GM12872 (cell line): ENCODE measurements around the gene PFKFB2.

Source experiments
- TF ChIP-seq, protein P1 (sequence below): IDR thresholded peaks from 3 replicates; pipeline ENCODE4 v1.5.1; 2011; ENCODE audit warnings: low read depth, mild to moderate bottlenecking, low read length, moderate library complexity; ENCODE audit not compliant: insufficient read depth

The PFKFB2 gene

DNA sequence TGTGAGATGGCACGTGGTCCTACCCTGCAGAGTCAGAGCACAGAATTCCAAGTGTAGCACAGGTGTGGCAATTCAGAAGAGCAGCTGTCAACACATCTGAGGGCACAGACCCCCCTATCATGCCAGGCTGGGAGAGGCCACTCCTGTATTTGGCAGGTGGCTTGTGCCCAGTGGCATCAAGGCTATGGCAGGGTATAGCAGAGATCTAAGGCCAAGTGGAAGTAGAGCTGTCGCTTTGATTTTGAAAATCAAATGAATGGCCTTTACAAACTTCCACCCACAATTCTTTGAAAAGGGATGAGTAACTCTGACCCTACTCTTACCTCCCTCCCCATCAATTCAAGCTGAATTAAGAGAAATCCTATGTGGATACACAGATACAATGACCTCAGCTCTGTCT lies 33.9 kb upstream of the PFKFB2 start:
- TF ChIP-seq, protein P1, sequence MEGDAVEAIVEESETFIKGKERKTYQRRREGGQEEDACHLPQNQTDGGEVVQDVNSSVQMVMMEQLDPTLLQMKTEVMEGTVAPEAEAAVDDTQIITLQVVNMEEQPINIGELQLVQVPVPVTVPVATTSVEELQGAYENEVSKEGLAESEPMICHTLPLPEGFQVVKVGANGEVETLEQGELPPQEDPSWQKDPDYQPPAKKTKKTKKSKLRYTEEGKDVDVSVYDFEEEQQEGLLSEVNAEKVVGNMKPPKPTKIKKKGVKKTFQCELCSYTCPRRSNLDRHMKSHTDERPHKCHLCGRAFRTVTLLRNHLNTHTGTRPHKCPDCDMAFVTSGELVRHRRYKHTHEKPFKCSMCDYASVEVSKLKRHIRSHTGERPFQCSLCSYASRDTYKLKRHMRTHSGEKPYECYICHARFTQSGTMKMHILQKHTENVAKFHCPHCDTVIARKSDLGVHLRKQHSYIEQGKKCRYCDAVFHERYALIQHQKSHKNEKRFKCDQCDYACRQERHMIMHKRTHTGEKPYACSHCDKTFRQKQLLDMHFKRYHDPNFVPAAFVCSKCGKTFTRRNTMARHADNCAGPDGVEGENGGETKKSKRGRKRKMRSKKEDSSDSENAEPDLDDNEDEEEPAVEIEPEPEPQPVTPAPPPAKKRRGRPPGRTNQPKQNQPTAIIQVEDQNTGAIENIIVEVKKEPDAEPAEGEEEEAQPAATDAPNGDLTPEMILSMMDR, result no peak

DNA sequence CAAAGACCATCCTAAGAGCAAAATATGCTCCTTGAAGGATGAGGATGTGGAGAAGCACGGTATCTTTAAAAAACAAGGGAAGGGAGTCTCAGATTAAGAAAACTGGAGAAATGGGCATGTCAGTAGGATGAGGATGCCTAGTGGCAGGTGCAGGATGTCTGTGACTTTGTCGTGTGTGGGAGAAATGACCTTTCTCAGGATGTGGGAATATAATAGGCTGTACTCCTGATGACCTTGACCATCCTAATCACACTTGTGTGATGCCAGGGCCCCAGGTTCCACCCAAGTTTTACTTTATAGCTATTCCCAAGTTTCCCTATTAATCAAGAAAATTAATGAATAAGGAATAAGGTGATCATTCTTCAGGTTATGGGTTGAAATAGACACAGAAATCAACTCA lies 33.4 kb upstream of the PFKFB2 start:
- TF ChIP-seq, protein P1, result no peak

DNA sequence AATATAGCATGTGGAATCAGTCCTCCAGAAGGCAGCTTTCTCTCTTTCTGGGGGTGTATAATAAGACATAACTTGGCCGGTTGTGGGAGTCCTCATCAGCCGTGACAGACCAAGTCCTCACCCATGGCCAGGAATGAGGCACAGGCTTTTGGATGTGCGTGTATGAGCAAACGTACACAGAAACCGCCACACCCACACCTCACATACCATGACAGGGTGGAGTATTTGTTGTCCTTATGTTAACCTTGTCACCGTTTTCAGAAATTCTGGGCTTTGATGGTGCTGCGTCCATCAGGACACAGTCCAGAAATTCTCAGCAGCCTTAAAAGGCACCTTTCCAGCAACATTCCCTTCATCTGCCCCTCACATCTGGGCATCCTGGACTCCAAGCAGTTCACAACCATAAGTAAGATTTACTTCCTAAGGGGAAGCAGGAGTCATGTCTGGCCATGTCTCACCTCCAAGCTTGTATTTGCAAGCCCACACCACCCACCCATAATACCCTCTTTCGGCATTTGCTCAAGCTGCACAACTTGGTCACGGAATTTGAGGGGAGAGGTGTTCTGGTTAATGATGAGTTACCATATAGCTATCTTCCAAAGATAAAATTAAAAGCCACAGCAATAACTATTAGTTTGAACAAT lies 32.9 kb upstream of the PFKFB2 start:
- TF ChIP-seq, protein P1, result no peak

DNA sequence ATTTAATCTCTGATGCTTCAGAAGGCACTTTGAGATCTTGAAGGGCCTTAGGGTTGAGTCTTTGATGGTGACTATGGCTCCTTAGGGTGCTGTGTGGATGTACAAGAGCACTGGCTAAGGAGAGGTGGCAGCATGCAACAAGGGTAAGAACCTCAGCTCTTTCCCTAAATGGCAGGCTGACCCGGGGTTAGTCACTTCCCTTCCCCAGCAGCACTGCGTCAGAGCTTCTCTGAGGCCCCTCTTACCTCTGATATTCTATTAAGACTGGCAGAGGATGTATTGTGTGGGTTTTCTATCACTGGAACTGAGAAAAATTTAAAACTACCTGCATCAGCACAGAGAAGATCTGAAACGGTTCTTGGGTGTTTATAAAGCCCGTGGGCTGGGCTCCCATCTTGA lies 32.4 kb upstream of the PFKFB2 start:
- TF ChIP-seq, protein P1, result no peak

DNA sequence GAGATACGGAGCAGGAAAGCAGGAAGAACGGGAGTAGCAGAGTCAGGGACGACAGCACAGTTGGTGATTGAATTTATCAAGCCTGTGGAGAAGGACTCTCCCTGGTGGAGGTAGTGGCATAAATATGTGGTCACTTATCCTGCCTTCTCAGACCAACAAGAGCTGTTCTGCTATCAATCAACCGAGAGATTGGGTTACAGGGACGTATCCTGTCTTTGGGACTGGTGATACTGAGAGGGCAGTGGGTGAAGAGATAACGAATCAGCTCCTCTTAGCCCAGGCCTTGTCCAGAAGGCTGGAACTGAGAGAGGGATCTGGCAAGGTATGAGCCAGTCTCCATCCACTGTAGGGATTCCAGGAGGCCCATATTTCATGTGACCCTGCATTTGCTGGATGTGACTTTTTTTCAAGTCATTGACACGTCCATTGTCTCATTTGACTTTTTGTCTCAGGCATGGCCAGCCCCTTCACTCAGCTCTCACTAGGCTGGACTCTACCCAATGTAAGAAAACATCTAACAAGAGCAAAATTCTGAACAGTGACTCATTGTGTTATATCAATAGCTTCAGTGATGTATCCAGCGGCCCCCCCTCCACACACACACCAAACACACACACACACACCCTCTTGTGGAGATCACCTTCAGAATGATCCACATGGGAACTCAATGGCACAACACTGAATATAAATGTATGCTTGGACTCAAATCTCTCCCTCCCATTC lies 31.8 kb upstream of the PFKFB2 start:
- TF ChIP-seq, protein P1, result no peak

DNA sequence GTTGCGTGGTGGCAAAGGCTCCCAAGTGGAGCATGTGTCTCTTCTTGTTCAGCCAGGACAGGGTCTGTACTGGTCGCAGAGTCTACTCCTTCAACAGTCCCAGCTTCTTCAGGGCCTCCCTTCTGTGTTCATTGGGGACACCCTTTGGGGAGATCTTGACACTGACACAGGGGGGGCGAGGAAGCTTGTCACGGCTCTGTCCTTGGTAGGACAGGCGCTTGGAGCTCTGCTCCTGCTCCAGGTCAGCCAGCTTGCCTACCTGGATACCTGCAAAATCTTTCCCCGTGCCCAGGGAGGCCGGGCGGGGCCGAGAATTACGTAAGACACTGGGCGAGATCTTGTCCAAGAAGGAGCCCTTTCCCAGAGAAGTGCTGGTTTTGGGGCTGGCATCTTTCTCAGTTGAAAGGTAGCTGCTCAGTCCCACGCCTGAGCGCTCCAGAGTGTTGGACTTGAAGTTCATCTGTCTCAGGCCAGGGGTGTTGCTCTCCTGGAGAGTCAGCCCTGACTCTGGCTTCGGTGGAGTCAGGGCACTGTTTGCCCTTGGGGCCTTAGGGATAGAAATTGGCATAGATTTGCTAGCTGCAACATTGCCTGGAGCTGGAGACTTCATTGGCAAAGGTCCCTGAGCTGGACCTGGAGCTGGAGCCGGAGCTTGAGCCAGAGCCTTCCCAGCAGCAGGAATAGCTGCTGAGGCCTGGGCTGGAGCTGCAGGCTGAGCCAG lies 31.0 kb upstream of the PFKFB2 start:
- TF ChIP-seq, protein P1, result no peak

DNA sequence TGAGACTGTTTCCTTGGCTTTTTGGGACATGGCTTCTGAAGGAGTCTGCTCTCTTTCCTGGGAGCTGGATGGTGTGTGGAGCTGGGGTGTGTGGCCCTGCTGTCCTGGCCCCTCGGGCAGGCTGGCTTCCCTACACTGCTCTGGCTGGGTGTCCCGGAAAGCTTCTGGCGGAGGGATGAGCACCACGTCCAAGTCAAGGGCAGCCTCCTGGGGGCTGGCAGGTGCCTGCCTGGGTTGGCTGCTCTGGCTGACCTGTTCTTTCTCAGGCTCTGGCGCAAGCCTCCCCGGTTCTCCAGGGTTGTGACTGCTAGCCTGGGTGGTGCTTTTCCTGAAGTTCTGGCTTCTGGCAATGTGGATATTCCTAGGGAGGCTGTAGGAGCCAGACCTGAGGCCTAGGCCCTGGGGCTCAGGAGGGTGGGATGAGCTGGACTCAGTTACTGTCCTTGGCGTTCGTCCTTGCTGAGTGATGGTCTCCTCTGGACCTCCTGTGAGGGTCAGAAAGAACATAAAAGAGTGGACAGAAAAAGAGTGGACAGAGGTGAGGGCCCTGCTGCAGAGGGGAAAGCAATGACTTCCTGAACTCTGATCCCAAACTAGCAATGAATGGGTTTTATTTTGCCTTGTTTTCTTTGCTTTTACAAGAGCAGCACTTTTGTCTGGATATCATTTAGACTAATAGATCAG lies 29.9 kb upstream of the PFKFB2 start:
- TF ChIP-seq, protein P1, result no peak
